Mesenchymal stem cell (in vitro differentiated cells and primary cell): ENCODE measurements around the gene PHF19.

ENCODE experiments used
- DNase-seq: peaks from one replicate; pipeline ENCODE4 v3.0.0-alpha.2; 2013
- H2AFZ ChIP-seq: one replicate; pipeline ENCODE4 v1.6.1; 2013; ENCODE audit warnings: low read depth, mild to moderate bottlenecking, control low read depth, inconsistent platforms, low read length, moderate library complexity
- H2AK5ac ChIP-seq: 2 replicates; pipeline ENCODE4 v1.6.1; 2013; ENCODE audit warnings: low read length, moderate library complexity, mild to moderate bottlenecking, inconsistent platforms; ENCODE audit not compliant: severe bottlenecking
- H2BK120ac ChIP-seq: one replicate; pipeline ENCODE4 v1.6.1; 2013; ENCODE audit warnings: low read depth, mild to moderate bottlenecking, inconsistent platforms, low read length, moderate library complexity
- H2BK12ac ChIP-seq, 2 experiments: one replicate each; pipeline ENCODE4 v1.6.1; 2013; ENCODE audit warnings: inconsistent platforms in 2 of 2, low read length in 2 of 2, mild to moderate bottlenecking in 2 of 2, moderate library complexity in 2 of 2, control low read depth in 1 of 2
- H2BK15ac ChIP-seq: one replicate; pipeline ENCODE4 v1.6.1; 2013; ENCODE audit warnings: mild to moderate bottlenecking, low read depth, inconsistent platforms; ENCODE audit not compliant: poor library complexity, severe bottlenecking
- H2BK5ac ChIP-seq: 2 replicates; pipeline ENCODE4 v1.6.1; 2013; ENCODE audit warnings: low read depth, mild to moderate bottlenecking, low read length, control low read depth, inconsistent platforms; ENCODE audit not compliant: poor library complexity, severe bottlenecking
- H3K14ac ChIP-seq, 2 experiments: one replicate each; pipeline ENCODE4 v1.6.1; 2013; ENCODE audit warnings: inconsistent platforms in 2 of 2, low read length in 2 of 2, control low read depth in 1 of 2, mild to moderate bottlenecking in 1 of 2, moderate library complexity in 1 of 2
- H3K18ac ChIP-seq, 2 experiments: one replicate each; pipeline ENCODE4 v1.6.1; 2013; ENCODE audit warnings: inconsistent platforms in 2 of 2, low read length in 2 of 2, control low read depth in 1 of 2, low read depth in 1 of 2, mild to moderate bottlenecking in 1 of 2
- H3K23ac ChIP-seq, 2 experiments: one replicate each; pipeline ENCODE4 v1.6.1; 2013; ENCODE audit warnings: inconsistent platforms in 2 of 2, low read length in 2 of 2, mild to moderate bottlenecking in 2 of 2, moderate library complexity in 2 of 2, control low read depth in 1 of 2
- H3K27ac ChIP-seq: 2 replicates; pipeline ENCODE4 v1.5.1; 2013; ENCODE audit warnings: mild to moderate bottlenecking, moderate library complexity, low read length, control low read depth, inconsistent platforms; ENCODE audit not compliant: poor library complexity, severe bottlenecking
- H3K27me3 ChIP-seq, 2 experiments: 2 replicates each; pipeline versions ENCODE4 v1.6.1 to v1.7.0; 2013; ENCODE audit warnings: low read length in 2 of 2, mild to moderate bottlenecking in 2 of 2, moderate library complexity in 2 of 2, control low read depth in 1 of 2, inconsistent platforms in 1 of 2; ENCODE audit not compliant: control insufficient read depth in 1 of 2, insufficient read depth in 1 of 2
- H3K36me3 ChIP-seq, 2 experiments: 2 replicates each; pipeline versions ENCODE4 v1.6.1 to v1.7.0; 2013; ENCODE audit warnings: low read length in 2 of 2, control low read depth in 1 of 2, inconsistent platforms in 1 of 2, low read depth in 1 of 2, mild to moderate bottlenecking in 1 of 2; ENCODE audit not compliant: insufficient read depth in 2 of 2, control insufficient read depth in 1 of 2
- H3K4ac ChIP-seq, 2 experiments: one replicate each; pipeline ENCODE4 v1.6.1; 2013; ENCODE audit warnings: inconsistent platforms in 2 of 2, low read length in 2 of 2, mild to moderate bottlenecking in 2 of 2, moderate library complexity in 2 of 2, control low read depth in 1 of 2, low read depth in 1 of 2
- H3K4me1 ChIP-seq: 2 replicates; pipeline ENCODE4 v1.6.1; 2013; ENCODE audit warnings: low read depth, low read length, control low read depth; ENCODE audit not compliant: control insufficient read depth, insufficient read depth
- H3K4me2 ChIP-seq: 2 replicates; pipeline ENCODE4 v1.6.1; 2013; ENCODE audit warnings: low read length, mild to moderate bottlenecking, inconsistent platforms; ENCODE audit not compliant: poor library complexity, severe bottlenecking
- H3K4me3 ChIP-seq, 2 experiments: 2 replicates each; pipeline versions ENCODE4 v1.5.1 to v1.7.0; 2013; ENCODE audit warnings: low read length in 2 of 2, mild to moderate bottlenecking in 2 of 2, control low read depth in 1 of 2, low read depth in 1 of 2; ENCODE audit not compliant: insufficient read depth in 1 of 2
- H3K79me1 ChIP-seq: replicated peaks from 2 replicates; pipeline ENCODE4 v1.6.1; 2013; ENCODE audit warnings: mild to moderate bottlenecking, control low read depth, low read length, inconsistent platforms; ENCODE audit not compliant: poor library complexity, severe bottlenecking
- H3K9ac ChIP-seq: 2 replicates; pipeline ENCODE4 v1.7.0; 2013; ENCODE audit warnings: mild to moderate bottlenecking, low read length, moderate library complexity
- H3K9me3 ChIP-seq: 2 replicates; pipeline ENCODE4 v1.7.0; 2013; ENCODE audit warnings: mild to moderate bottlenecking, low read length; ENCODE audit not compliant: control insufficient read depth
- H4K8ac ChIP-seq: one replicate; pipeline ENCODE4 v1.6.1; 2013; ENCODE audit warnings: inconsistent platforms, mild to moderate bottlenecking, low read length, moderate library complexity
- H4K91ac ChIP-seq: one replicate; pipeline ENCODE4 v1.6.1; 2013; ENCODE audit warnings: mild to moderate bottlenecking, low read length, inconsistent platforms
- WGBS: methylation state at CpG from one replicate; pipeline ENCODE4 v1.1.7; 2013; ENCODE audit warnings: mixed read lengths; 5-methylcytosine and 5-hydroxymethylcytosine counted together

PHF19 gene

DNA sequence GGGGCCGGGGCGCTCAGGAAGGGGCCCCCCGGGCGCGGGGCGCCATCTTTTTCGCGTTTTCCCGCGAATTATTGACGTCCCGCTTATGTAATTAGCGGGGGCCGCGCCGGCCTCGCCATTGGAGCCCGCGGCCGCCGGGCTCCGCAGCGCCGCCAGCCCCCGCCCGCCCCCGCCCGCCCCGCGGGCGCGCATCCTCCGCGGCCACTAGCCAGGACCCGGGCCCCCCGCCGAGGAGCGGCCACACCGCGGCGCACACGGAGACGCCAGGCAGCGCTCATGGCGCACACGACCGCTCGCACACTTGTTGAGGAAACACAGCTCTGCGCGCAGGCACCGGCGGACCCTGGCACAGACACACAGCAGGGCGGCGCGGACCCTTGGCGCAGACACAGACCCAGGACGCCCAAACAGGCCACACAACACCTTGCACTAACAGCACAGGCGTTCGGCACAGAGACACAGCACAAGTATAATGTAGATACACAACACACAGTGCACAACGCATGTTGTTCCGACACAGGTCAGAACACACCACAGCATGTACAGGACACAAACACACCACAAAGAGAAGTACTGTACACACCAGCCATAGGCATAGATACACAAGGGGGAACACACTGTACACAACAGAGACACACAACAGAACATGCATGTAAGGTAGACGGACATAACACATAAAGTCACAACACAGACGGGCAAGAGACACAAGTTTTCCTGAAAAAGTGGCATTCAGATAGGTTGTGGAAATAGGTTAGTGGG lies 467 bp upstream of the PHF19 start:
- no peak overlapping the region for H2BK15ac ChIP-seq
- H3K4me3 ChIP-seq: peak overlapping the region; percentile 67 to 80
- peaks cover 27% of the 10 kb centered on the region for H3K4me1 ChIP-seq
- H3K36me3 ChIP-seq: peaks cover 0 to 16% of the 10 kb centered on the region in 2 experiments
- peaks cover 5 to 33% of the 10 kb centered on the region in 2 experiments for H3K27me3 ChIP-seq
- H3K79me1 ChIP-seq: no peaks in the 10 kb centered on the region
- peak overlapping the region in 1 of 2 experiments; percentile 98 for H3K14ac ChIP-seq
- H2AFZ ChIP-seq: peak overlapping the region; percentile 72
- WGBS: 5% methylated on average over 48 of the region's 63 CpGs
- H3K18ac ChIP-seq: peak overlapping the region; percentile 12 to 93
- DNase-seq: peak; percentile 68
- peak overlapping the region; percentile 91 for H2BK120ac ChIP-seq
- peak overlapping the region in 1 of 2 experiments; percentile 54 for H3K23ac ChIP-seq
- peak overlapping the region; percentile 74 for H3K9ac ChIP-seq
- peak overlapping the region in 1 of 2 experiments; percentile 77 for H3K4ac ChIP-seq
- peak overlapping the region; percentile 64 for H3K4me2 ChIP-seq
- H4K8ac ChIP-seq: peak overlapping the region; percentile 33
- H3K27ac ChIP-seq: no peak overlapping the region
- H2BK5ac ChIP-seq: no peak overlapping the region
- H4K91ac ChIP-seq: peak overlapping the region; percentile 8
- no peak overlapping the region for H2AK5ac ChIP-seq
- H2BK12ac ChIP-seq: peak overlapping the region in 1 of 2 experiments; percentile 33
- H3K9me3 ChIP-seq: no peaks in the 10 kb centered on the region

DNA sequence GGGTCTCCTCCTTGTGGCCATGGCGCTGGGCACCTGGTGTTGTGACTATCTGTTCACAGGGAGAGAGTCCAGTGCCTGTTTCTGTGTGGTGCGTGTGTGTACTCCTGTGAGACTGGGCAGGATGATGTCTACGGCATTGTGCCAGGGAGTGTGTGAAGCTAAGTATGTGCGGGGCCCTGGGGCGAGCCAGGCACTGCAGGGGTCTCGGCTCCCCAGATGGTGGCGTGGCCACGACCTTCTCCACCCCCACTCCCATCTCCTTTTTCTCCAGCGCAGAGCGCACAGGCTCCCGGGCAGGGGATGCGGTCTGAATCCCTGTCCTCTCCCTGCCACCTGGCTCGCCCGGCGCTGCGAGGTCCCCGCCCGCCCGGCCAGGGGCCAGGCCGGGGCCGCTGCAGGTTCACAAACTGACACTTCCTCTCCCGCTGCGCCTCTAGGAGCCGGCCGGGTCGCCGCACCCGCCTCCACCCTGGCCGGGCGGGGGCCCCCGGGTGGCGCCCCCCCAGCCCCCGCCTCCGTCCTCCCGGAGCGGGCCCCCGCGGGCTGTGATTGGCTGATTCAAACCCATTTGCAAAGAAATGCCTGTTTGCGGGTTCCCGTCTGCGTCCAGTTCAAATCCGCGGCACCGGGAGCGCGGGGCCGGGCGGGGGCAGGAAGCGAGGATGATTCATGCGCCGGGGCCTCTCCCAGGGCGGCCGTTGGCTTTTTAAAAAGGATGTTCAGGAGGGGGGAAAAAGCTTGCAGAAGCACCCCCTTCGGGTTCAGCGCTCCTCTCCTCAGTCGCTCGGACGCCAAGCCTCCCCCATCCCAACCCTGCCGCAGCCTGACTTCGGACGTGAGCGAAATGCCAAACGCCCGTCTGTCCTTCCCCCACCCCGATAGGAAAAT lies 790 bp downstream of the PHF19 start:
- DNase-seq: peak; percentile 87
- peaks cover 27% of the 10 kb centered on the region for H3K4me1 ChIP-seq
- H3K14ac ChIP-seq: peak overlapping the region in 1 of 2 experiments; percentile 91
- H3K4me2 ChIP-seq: peak overlapping the region; percentile 70
- H2BK5ac ChIP-seq: no peak overlapping the region
- H2BK12ac ChIP-seq: peak overlapping the region; percentile 29 to 73
- 1% methylated on average over 58 of the region's 65 CpGs for WGBS
- H2AFZ ChIP-seq: peak overlapping the region; percentile 81
- H4K8ac ChIP-seq: peak overlapping the region; percentile 94
- H3K23ac ChIP-seq: peak overlapping the region in 1 of 2 experiments; percentile 1
- no peaks in the 10 kb centered on the region for H3K9me3 ChIP-seq
- H4K91ac ChIP-seq: peak overlapping the region; percentile 44
- peak overlapping the region; percentile 57 to 77 for H3K4ac ChIP-seq
- H3K9ac ChIP-seq: peak overlapping the region; percentile 80
- H2BK15ac ChIP-seq: peak overlapping the region; percentile 87
- H3K79me1 ChIP-seq: no peaks in the 10 kb centered on the region
- H3K18ac ChIP-seq: peak overlapping the region; percentile 2 to 91
- H2AK5ac ChIP-seq: peak overlapping the region; percentile 87
- peak overlapping the region; percentile 57 for H3K27ac ChIP-seq
- H3K27me3 ChIP-seq: peaks cover 5 to 23% of the 10 kb centered on the region in 2 experiments
- H2BK120ac ChIP-seq: peak overlapping the region; percentile 91
- peaks cover 3 to 16% of the 10 kb centered on the region in 2 experiments for H3K36me3 ChIP-seq
- H3K4me3 ChIP-seq: peak overlapping the region; percentile 67 to 82

DNA sequence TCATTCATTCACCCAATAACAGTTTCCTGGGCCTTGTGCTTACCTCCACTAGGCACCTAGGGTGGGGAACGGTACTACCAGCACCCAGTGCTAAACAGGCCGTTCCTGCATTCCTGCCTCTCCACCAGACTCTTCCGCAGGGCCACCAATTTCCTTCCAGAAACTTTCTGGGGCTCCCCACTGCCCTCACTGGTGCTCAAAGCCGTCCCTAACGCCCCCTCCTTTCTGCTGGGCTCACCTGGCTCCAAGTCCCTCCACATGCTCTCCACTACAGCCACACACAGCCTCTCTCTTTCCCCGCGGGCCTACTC lies 1.4 kb downstream of the PHF19 start:
- Histone ChIP-seq H2AFZ (no peak overlapping the region), H3K9ac (peak overlapping the region; percentile 80), H3K18ac (peak overlapping the region; percentile 54 to 90), H2BK120ac (no peak overlapping the region), H3K14ac (no peak overlapping the region), H3K4me1 (peaks cover 27% of the 10 kb centered on the region), H2BK5ac (no peak overlapping the region), H3K79me1 (no peaks in the 10 kb centered on the region), H3K27ac (peak overlapping the region; percentile 4), H3K9me3 (no peaks in the 10 kb centered on the region), H4K91ac (peak overlapping the region; percentile 44), H4K8ac (peak overlapping the region; percentile 94), H3K36me3 (peaks cover 3 to 16% of the 10 kb centered on the region in 2 experiments), H3K4me3 (peak overlapping the region in 1 of 2 experiments; percentile 82), H3K23ac (peak overlapping the region in 1 of 2 experiments; percentile 1), H3K4ac (peak overlapping the region; percentile 9 to 77), H3K4me2 (peak overlapping the region; percentile 41), H2BK15ac (no peak overlapping the region), H2BK12ac (peak overlapping the region; percentile 29 to 73), H2AK5ac (peak overlapping the region; percentile 87), H3K27me3 (peaks cover 5 to 23% of the 10 kb centered on the region in 2 experiments)
- DNase-seq: no peak
- 68% methylated on average over 5 of the region's 7 CpGs for WGBS

DNA sequence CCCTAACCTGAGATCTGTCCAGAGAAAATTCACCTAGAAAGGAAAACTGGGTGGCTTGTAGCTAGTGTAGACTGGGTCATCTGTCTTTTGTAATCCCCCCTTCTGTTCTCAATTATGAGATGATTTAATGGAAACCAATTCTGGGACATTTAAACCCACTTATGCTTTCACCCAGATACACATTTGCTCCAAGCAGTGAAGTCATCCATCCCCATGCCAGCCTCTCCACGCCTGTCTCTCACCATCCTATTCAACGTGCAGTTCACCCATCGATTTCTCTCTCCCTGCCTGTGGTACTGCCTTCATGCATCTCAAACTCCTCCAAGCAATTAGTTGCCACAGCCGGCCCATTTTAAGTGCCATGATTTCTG lies 1.8 kb downstream of the PHF19 start:
- Histone ChIP-seq H3K79me1 (no peaks in the 10 kb centered on the region), H2BK120ac (no peak overlapping the region), H3K14ac (no peak overlapping the region), H3K23ac (peak overlapping the region in 1 of 2 experiments; percentile 23), H3K36me3 (peaks cover 7 to 16% of the 10 kb centered on the region in 2 experiments), H3K18ac (no peak overlapping the region), H4K8ac (peak overlapping the region; percentile 51), H3K27ac (peak overlapping the region; percentile 2), H2AK5ac (peak overlapping the region; percentile 87), H3K4me2 (no peak overlapping the region), H3K4me1 (peaks cover 27% of the 10 kb centered on the region), H4K91ac (peak overlapping the region; percentile 23), H2BK15ac (peak overlapping the region; percentile 13), H3K4ac (peak overlapping the region in 1 of 2 experiments; percentile 77), H2BK5ac (no peak overlapping the region), H2AFZ (no peak overlapping the region), H3K9ac (no peak overlapping the region), H3K4me3 (no peak overlapping the region), H2BK12ac (peak overlapping the region; percentile 29 to 49), H3K9me3 (no peaks in the 10 kb centered on the region), H3K27me3 (peaks cover 5 to 23% of the 10 kb centered on the region in 2 experiments)
- no peak for DNase-seq
- 91% methylated on average over 4 of the region's 4 CpGs for WGBS
